ENCODE data around the gene CCNB1.
A peak's percentile ranks its signal among the peaks of the same experiment; 100 is the strongest.
"Not testable (repeated sequence)": the region's sequence is repeated elsewhere in the genome, so short reads cannot be mapped to it uniquely, and the experiment has no call there.

CCNB1 gene

GRCh38 chr5:69166686-69167492 lies at the start of gene CCNB1:
Gene CCNB1, plus strand, starts transcription at chr5:69167150. Its CDS starts 113 bp downstream, at chr5:69167263.
- peak; percentile 98 for DNase-seq

- no peak for DNase-seq
Measured at GRCh38 chr5:69129413-69129812, 37.5 kb upstream of the CCNB1 start.

GRCh38 chr5:69130241-69130640 lies 36.7 kb upstream of the CCNB1 start:
- DNase-seq, result no peak

DNA sequence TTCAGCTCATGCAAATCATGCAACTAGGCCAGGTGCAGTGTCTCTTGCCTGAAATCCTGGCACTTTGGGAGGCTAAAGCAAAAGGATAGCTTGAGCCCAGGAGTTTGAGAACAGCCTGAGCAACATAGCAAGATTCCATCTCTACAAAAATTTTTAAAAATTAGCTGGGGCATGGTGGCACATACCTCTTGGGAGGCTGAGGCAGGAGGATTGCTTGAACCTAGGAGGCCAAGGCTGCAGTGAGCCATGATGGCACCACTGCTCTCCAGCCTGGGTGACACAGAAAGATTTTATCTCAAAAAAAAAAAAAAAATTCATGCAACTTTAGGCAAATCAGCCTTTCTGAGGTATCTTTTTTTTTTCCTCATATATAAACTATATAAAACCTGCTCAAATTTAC lies 35.6 kb upstream of the CCNB1 start:
- no peak for DNase-seq

- no peak for DNase-seq
Measured at GRCh38 chr5:69134126-69134525, 32.8 kb upstream of the CCNB1 start.

- DNase-seq, result no peak
Measured at GRCh38 chr5:69136293-69136692, 30.7 kb upstream of the CCNB1 start.

DNA sequence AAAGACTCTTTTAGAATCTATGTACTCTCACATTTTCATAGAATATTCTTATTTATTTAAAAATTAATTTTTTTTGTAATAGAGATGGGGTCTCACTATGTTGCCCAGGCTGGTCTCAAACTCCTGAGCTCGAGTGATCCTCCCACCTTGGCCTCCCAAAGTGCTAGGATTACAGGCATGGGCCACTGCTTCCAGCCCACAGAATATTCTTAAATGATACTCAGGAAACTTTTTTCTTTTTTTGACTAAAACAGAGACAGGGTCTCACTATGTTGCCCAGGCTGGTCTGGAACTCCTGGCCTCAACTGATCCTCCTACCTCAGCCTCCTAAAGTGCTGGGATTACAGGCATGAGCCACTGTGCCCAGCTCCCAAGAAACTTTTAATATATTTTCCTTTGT lies 29.7 kb upstream of the CCNB1 start:
- not testable (repeated sequence) for DNase-seq

DNA sequence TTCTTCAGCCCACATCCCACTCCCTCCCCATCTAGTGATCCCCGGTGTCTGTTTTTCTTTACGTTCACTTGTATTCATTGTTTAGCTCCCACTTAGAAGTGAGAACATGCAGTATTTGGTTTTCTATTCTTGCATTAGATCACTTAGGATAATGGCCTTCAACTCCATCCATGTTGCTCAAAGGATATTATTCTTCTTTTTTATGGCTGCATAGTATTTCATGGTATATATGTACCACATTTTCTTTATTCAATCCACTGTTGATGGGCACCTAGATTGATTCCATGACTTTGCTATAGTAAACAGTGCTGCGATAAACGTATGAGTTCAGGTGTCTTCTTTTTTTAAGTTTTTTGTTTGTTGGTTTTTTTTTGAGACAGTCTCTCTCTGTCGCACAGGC lies 29.1 kb upstream of the CCNB1 start:
- DNase-seq, result no peak

GRCh38 chr5:69138766-69139165 lies 28.2 kb upstream of the CCNB1 start:
- DNase-seq, result no peak

DNA sequence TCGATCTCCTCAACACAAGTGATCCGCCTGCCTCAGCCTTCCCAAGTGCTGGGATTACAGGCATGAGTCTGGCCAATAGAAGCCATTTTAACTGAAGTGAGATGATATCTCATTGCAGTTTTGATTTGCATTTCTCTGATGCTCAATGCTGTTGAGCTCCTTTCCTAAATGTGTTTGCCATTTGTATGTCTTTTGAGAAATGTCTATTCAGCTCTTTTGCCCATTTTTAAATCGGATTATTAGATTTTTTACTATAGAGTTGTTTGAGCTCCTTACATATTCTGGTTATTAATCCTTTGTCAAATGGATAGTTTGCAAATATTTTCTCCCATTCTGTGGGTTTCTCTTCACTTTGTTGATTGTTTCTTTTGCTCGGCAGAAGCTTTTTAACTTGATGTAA lies 26.7 kb upstream of the CCNB1 start:
- not testable (repeated sequence) for DNase-seq

DNA sequence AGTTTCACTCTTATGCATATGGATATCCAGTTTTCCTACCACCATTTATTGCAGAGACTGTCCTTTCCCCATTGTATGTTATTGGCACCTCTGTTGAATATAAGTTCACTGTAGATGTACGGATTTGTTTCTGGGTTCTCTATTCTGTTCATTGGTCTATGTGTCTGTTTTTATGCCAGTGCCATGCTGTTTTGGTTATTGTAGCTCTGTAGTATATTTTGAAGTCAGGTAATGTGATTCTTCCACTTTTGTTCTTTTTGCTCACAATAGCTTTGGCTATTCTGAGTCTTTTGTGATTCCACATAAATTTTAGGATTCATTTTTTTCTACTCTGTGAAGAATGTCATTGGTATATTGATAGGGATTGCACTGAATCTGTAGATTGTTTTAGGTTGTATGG lies 26.1 kb upstream of the CCNB1 start:
- DNase-seq, result no peak

DNA sequence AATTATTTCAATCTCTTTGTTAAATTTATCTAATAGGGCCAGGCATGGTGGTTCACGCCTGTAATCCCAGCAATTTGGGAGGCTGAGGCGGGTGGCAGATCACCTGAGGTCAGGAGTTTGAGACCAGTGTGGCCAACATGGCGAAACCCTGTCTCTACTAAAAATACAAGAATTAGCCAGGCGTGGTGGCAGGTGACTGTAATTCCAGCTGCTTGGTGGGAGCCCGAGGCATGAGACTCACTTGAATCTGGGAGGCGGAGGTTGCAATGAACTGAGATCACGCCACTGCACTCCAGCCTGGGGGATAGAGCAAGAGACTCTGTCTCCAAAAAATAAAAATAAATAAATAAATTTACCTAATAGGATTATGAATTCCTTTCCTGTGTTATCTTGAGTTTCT lies 18.4 kb upstream of the CCNB1 start:
- DNase-seq, result not testable (repeated sequence)

DNA sequence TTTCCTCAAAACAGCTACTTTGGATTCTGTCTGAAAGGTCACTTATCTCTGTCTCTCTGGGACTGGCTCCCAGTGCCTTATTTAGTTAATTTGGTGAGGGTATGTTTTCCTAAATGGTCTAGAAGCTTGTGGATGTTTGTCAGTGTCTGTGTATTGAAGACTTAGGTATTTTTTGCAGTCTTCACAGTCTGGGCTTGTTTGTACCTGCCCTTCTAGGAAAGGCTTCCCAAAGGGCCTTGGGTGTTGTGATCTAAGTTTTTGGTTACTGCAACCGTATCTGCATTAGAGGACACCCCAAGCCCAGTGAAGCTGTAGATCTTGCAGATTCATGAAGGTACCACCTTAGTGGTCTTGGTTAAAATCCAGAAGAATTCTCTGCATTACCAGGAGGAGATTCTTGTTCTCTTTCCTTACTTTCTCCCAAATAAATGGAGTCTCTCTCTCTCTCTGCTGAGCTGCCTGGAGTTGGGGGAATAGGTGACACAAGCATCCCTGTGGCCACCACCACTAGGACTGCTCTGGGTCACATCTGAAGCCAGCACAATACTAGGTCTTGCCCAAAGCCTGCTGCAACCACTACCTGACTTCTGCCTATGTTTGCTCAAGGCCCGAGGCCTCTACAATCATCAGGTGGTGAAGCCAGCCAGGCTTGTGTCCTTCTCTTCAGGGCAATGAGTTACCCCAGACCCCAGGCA lies 17.8 kb upstream of the CCNB1 start:
- DNase-seq, result no peak

DNA sequence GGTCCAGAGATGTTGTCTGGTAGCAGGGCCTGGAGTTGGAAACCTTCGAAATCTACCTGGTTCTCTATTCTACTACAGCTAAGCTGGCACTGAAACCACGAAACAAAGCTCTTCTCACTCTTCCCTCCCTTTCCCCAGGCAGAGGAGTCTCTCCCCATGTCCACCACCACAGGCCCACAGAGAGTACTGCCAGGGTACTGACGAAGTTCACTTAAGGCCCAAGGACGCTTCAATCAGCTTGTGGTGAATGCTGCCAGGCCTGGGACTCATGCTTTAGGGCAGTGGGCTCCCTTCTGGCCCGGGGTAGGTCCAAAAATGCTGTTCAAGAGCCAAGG lies 17.3 kb upstream of the CCNB1 start:
- no peak for DNase-seq

GRCh38 chr5:69152731-69153130 lies 14.2 kb upstream of the CCNB1 start:
- no peak for DNase-seq

DNA sequence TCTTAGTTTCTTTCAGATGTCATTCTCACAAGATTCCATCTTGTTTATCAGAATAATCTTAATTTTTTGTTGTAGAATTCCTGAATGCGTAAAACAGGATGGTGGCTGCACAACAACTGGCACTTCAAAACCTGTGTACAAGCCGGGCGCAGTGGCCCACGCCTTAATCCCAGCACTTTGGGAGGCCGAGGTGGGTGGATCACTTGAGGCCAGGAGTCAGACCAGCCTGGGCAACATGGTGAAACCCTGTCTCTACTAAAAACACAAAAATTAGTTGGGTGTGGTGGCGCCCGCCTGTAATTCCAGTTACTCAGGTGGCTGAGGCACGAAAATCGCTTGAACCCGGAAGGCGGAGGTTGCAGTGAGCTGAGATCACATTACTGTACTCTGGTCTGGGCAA lies 10.5 kb upstream of the CCNB1 start:
- DNase-seq, result no peak

GRCh38 chr5:69158039-69158438 lies 8.9 kb upstream of the CCNB1 start:
- DNase-seq, result no peak

- no peak for DNase-seq
Measured at GRCh38 chr5:69160651-69161050, 6.3 kb upstream of the CCNB1 start.

GRCh38 chr5:69167493-69167855 lies 524 bp downstream of the CCNB1 start:
- no peak for DNase-seq

DNA sequence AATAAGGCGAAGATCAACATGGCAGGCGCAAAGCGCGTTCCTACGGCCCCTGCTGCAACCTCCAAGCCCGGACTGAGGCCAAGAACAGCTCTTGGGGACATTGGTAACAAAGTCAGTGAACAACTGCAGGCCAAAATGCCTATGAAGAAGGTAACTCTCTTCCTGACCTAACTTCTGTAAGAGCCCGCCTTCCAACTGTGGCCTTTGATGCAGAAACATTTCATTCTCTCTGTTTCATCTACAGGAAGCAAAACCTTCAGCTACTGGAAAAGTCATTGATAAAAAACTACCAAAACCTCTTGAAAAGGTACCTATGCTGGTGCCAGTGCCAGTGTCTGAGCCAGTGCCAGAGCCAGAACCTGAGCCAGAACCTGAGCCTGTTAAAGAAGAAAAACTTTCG lies 979 bp downstream of the CCNB1 start:
- DNase-seq, result no peak

DNA sequence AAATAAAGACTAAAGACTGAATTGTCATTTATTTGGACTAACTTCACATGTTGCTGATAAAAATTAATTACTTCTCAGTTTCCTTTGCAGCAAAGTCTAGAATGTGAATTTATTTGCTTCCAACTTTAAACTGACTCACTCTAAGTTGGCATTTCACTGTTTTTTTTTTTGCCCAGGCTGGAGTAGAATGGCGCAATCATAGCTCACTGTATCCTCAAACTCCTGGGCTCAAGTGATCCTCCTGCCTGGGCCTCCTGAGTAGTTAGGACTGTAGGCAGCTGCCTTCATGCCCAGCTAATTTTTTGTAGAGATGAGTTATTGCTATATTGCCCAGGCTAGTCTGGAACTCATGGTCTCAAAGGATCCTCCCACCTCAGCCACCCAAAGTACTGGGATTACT lies 3.5 kb downstream of the CCNB1 start:
- DNase-seq, result no peak

GRCh38 chr5:69170969-69171368 lies 4.0 kb downstream of the CCNB1 start:
- no peak for DNase-seq

DNA sequence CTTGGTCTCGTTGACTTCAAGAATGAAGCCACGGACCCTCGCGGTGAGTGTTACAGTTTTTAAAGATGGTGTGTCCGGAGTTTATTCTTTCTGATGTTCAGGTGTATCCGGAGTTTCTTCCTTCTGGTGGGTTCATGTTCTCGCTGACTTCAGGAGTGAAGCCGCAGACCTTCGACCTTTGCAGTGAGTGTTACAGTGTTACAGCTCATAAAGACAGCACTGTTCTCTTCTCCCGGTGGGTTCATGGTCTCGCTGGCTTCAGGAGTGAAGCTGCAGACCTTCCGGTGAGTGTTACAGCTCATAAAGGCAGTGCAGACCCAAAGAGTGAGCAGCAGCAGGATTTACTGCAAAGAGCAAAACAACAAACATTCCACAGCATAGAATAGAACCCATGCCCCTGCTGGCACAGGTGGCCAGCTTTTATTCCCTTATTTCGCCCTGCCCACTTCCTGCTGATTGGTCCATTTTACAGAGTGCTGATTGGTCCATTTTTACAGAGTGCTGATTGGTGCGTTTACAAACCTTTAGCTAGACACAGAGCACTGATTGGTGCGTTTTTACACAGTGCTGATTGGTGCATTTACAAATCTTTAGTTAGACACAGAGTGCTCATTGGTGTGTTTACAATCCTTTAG lies 14.8 kb downstream of the CCNB1 start:
- not testable (repeated sequence) for DNase-seq

- DNase-seq, result no peak
Measured at GRCh38 chr5:69184621-69185020, 17.7 kb downstream of the CCNB1 start.
